NCI-H2227 (cell line): ENCODE data around the gene HEXD.
"Not testable (repeated sequence)": the region's sequence is repeated elsewhere in the genome, so short reads cannot be mapped to it uniquely, and the experiment has no call there.

ENCODE experiments used
- DNase-seq: peaks from one replicate; lab custom pipeline; 2025; ENCODE audit not compliant: unreplicated experiment; lab: John Stamatoyannopoulos, UW

Gene HEXD

DNA sequence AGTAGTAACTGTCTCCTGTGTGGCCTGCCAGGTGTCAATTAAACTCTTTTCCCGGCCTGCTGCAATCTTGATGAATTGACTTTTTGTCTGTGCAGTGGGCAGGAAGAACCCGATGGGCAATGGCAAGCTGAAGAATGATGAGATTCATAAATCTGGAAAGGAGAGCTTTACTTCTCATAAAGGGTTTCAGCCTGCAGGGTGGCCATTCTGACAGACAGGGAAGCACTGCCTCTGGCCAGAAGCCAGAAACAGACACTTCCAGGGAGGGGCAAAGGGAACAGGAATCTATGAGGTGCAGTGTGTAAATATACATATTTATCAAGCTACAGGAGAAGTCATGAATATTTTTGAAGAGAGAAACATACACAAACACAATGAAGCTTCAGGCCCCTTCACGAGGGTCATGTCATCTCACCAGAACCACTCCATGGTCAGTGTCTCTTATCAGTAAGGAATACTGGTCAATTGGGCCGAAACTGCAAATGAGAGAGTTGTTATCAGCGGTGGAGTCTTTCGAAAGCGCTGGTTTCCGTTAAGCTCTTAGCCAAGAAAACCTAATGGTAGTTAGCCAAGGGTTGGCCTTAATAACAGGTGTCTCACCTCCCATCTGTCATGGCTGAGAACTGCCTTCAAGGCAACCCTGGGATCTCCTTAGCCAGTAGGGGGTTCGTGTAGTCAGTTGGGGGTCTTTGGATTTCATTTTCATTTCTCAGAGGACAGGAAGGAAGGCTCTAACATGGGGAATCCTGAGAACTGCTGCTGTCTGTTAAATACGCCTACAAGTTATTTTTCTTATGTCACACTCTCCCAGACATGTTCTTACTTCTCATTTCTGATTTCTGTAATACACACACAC lies 39.2 kb downstream of the HEXD start:
- DNase-seq, result peak; percentile 29

DNA sequence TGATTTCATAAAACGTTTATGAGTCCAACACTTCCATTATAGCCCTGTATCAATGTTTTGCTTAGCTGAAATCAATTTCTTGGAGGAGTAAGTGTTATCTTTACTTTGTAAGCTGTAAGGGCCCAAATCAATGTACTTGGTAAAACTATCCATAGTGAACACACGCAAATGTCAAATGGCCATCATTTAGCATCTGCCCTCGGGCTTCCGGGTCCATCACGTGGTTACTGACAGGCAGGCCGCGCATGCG lies 39.7 kb downstream of the HEXD start:
- DNase-seq, result no peak

DNA sequence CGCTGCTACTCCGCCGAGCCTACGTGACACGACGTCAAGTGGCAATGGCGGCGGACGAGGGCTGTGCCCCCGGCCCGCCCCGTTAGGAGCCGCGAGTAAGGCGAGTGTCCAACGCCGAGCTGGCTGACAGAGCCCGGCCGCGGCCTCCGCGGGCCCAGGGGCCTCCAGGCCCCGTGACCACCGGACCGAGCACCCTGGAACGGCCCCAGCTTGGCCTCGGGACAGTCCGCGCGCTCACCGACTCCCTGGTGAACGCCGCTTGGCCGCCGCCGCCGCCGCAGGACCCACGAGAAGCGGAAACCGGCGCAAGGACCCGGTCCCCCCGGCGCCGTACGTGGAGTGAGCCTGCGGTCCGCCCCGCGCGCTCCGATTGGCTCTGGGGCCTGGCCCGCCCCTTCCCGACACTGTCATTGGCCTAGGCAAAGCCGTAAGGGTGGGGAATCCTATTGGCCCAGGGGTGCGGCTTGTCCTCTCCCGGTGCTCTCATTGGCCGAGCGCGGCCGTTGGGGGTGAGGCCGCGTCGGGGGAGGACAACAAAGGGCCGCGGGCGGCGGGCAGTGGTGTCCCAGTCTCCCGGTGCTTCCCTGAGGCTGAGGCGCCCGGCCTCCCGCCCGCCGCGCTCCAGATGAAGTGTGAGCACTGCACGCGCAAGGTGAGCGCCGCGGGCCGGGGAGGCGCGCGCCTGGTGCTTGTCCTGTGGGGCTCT lies 40.2 kb downstream of the HEXD start, which contains the start of gene NARF:
Gene NARF (plus strand): TSS at position 563 of the 706 bp plus-strand sequence. CDS start 63 bp downstream, at position 626.
- peak; percentile 99 for DNase-seq

DNA sequence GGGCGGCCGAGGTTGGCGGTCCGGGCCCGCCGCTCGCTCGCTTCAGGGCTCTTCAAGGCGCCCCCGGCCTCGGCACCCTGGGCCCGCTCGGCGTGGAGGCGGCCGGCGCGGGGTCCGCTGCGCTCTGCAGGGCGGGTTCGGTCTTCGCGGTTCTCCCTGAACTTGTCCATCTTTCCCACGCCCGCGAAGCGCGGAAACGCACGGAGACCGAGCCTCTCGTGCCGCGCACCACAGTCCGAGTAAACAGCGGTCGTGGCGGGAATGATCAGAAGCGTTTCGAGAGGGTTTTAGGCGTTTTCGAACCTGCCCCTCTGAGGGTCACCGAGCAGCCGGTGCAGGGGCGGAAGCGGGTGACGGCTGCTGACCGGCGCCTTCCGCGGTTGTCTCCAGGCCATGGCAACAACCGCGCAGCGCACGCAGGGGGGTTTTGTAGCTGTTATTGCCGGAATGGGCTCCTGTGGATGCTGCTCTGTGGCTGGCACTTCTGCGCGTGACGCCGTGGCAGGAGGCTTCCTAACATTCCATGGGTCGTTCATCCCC lies 40.8 kb downstream of the HEXD start:
- peak; percentile 61 for DNase-seq

DNA sequence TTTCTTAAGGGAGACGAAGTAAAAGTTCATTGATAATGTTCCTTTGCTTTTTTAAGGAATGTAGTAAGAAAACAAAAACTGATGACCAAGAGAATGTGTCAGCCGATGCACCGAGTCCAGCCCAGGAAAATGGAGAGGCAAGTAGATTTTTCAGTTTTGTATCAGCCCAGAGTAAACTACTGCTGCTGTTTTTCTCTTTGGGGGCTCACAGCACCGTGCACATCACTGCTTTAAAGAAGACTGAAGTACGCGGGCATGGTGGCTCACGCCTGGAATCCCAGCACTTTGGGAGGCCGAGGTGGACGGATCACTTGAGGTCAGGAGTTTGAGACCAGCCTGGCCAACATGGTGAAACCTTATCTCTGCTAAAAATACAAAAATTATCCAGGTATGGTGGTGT lies 41.8 kb downstream of the HEXD start:
- not testable (repeated sequence) for DNase-seq

DNA sequence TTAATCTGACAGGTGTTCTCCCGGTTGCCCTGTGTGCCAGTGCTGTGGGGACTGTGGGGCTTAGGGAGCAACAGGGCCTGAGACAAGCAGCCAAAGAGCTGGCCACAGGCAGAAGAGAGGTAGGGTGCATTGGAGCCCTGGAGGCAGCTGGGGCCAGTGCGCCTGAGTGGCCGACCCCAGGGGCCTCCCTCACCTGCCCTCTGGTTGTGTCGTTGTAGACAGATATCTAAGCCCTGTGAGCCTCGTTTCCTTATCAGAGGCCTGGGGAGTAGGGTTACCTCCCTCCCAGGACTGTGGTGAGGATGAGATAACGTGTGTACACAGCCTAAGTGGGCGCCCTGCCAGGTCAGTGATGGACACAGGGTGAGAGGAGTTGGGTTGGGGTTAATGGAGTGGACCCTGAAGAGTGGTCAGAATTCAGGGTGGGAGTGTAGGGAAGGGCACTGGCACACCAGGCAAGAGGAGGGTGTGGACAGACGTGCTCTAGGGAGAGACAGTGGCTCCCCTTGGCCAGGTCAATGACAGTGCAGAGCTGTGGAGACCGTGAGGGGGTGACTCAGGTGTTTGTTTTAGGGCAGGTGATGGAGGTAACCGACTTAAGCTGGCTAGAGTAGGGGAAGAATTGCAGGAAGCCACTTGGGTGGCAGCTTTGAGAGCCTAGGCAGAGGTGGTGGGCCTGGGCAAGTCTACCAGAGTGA lies 43.8 kb downstream of the HEXD start:
- DNase-seq, result no peak

DNA sequence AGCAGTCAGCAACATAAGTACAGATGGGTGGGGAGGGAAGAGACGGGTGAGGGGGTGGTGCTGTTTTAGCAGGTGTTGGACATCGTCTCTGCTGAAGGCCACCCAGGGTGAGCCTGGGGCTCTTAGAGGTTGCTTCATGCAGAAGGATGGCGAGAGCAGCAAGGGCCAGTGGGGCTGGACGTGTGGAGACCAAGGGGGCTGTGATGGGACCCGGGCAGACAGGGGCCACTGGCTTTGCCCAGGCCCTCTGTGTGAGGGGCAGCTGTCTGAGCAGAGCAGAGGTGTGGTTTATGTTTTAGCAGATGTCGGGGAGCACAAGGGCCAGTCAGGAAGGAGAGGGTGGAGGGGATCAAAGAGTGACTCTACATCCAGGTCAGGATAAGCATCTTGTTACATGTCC lies 45.2 kb downstream of the HEXD start:
- DNase-seq, result no peak

DNA sequence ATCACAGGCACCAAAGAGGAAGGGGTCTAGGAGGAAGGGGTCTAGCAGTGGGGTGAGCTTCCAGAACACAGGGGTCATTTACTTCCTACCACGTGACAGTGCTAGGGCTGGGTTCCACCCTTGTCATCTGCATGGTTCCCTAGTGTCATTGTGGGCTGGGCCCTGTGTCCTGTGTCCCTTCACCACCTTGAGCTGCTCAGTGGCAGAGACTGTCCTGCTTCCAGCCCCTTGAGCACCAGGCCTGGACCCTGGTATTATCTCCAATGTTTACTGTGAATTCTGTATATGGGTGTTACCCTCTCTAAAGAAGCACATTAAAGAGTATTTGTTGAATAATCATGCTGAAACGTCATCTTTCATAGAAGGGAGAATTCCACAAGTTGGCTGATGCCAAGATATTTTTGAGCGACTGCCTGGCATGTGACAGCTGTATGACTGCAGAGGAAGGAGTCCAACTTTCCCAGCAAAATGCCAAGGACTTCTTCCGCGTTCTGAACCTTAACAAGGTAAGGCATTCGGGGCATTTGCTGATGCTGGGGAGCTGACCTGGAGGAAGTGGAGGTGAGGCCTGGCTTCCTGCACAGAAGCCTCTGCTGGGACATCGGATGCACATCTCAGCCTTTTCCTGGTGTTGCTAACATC lies 45.9 kb downstream of the HEXD start:
- no peak for DNase-seq

DNA sequence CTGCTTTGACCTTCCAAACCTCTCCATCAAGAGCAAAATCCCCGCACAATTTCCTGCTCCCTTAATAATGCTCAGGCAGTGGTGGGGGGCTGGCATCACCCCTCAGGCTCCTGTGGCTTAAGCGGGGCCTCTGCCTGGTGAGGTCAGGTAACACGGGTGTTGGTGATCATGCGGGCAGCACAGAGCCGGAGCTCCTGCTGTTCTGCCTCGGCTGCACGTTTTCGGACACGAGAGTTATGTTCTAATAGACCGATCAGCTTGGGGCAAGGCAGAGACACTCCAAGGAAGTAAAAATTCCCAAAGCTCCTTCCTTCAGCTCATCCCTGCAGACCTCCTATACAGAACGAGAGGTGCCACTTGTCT lies 46.4 kb downstream of the HEXD start:
- DNase-seq, result no peak

DNA sequence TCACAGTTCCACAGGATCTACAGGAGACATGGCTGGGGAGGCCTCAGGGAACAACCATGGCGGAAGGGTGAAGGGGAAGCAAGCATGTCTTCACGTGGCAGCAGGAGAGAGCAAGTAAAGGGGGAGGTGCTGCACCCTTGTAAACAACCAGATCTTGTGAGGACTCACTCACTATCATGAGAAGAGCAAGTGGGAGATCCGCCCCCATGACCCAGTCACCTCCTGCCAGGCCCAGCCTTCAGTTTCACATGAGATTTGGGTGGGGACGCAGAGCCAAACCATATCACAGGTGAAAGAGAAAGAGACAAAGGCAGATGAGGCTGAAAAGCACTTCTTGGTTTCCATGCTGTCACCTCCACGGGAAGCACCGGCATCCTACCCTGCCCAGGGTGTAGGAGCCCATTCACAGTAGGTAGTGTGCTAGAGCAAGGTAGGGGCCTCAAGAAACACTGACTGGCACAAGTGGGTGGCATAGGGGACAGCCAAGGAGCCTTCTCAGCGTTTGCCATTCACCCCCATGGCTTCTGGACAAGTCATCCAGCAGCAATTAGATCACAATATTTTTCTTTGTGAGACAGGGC lies 47.0 kb downstream of the HEXD start:
- DNase-seq, result no peak

DNA sequence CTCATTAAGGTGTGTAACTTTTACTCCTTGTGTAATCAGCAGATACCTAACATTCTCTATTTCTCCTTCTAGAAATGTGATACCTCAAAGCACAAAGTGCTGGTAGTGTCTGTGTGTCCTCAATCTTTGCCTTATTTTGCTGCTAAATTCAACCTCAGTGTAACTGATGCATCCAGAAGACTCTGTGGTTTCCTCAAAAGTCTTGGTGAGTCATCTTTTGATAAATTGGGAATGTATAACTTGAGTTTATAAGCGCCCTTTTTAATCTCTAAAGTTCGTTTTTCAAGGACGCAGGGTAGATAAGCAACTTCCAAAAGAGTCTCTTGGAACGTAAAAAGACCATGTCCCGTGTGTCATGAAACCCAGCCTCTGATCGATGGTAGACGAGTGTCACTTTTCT lies 50.5 kb downstream of the HEXD start:
- no peak for DNase-seq

DNA sequence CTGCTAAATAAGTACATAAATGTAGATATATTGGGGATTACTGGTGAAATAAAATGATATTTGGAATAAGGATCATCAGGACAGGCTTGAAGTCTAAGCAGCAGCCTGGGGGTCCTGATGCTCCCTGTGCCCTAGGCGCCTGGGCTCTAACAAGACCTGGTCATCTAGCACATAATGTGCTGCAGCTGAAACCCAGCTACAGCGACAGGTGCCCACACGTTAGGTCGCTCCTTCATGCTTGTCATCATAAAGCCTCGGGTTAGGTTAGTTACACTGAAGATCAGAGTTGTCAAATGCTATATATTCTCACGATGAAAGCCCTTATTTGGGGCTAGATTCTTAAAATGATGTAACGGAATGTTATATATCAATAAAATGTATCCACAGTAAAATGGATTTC lies 51.9 kb downstream of the HEXD start:
- DNase-seq, result no peak

DNA sequence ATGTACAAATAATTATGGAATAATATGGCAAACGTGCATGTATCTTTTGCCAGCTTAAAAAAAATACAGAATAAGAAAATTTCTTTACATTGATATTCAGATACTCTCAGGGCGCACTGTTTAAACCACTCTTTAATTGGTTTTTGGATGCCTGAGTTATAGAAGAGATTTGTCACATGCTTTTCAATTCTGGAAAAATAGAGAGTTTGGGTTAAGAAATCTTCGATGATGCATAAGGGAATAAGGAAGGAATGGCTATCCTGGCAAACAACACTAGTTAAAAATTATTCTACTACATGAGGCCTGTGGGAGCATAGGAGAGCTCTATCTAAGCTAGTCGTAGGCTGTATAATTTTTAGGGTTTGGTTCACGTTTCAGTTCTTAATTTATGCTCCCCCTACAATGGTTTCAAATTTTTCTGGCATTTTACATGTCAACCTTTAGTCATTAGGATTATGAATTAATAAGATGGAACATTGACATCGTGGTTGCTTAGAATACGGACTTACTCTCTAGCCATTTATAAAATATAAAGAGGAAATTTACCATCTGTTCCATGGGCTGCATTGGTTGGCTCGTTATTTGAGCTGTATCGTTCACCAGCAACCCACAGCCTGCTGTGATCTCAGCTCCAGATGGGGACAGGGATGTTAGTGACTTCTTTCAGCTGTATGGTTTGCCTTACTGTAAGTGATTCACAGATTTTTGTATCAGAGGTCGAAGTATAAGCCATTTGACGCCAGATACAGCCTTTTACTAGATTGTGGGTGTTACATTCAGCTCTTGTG lies 56.3 kb downstream of the HEXD start:
- DNase-seq, result no peak

DNA sequence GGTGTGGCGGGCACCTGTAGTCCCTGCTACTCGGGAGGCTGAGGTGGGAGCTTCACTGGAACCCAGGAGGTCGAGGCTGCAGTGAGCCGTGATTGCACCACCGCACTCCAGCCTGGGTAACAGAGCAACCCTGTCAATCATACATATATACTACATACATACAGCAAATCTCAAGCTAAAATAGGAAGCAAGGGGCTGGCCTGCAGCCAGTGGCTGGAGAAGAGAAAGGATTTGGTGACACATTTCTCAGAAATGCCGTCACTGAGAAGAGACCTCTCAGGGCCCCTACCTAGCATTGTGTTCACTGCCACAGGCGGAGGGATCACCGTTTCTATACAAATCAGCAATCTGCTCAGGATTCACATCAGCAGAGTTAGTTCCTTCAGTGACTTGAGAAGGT lies 57.3 kb downstream of the HEXD start:
- DNase-seq, result no peak

DNA sequence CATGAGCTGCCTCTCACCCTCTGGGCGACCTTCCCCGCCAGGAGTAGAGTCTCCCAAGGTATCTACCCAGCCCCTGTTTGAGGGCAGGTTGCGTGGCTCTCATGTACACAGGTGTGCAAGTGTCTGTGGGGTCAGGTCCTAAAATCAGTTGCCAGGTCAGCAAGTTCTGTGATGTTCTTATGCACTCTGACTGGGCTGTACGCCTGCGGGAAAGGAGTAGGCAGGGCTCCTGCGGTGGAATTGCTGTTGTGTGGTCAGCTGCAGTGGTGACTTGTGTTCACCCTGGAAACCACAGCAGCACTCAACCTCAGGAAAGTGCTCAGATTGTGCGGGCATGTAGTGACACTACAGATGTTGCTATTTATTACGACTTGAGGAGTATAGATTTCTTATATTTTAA lies 59.8 kb downstream of the HEXD start:
- DNase-seq, result no peak

DNA sequence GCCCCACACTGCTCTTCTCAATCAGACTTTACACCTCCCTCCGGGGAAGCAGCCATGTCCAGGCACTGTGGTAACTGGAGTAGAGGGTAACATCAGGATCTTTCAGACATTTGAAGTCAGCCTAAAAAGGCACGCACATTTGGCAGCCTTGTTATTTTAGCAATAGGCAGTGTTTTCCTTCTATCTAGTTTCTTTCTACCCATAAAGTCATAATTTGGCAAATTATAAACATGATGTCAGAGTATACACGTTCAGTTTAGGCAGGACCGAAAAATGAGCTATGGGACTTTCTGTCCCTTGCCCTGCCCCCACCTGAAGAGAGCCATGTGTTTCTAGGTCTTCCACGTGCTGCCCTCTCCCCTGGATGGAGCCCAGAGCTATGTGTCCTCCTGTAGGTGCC lies 61.5 kb downstream of the HEXD start:
- DNase-seq, result no peak

DNA sequence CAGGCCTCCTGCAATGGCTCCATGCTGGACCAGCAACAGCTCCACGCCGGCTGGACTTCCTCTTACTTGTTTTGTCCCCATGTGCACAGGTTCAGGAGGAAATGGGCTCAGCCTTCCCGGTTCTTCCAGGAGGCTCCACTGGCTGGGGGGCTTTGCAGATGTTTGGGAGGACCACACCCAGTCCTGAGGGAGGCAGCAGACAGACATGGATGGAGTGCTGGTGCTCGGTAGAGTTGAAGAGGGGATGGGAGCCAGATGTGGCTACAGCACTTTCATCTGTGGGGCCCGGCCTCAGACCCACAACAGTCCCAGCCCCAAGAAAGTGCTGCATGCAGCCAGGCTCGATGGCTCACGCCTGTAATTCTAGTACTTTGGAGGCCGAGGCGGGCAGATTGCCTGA lies 62.2 kb downstream of the HEXD start:
- DNase-seq, result no peak

DNA sequence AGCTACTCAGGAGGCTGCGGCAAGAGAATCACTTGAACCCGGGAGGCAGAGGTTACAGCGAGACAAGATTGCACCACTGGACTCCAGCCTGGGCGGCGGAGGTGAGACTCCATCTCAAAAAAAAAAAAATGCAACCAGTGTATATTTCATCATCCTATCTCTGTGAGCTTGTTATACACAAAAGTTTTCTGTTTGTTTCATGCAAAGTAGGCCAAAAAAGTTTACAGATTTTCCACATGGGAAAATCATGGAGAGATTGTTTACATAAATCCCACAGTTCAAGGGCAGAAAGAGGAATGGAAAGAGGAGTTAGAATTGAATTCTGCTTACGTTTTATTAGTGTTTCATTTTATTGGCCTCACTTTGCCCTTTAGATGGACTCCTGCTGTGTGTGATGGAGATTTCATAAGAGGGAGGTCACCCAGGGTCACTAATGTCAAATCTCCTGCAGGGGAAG lies 65.1 kb downstream of the HEXD start:
- no peak for DNase-seq

DNA sequence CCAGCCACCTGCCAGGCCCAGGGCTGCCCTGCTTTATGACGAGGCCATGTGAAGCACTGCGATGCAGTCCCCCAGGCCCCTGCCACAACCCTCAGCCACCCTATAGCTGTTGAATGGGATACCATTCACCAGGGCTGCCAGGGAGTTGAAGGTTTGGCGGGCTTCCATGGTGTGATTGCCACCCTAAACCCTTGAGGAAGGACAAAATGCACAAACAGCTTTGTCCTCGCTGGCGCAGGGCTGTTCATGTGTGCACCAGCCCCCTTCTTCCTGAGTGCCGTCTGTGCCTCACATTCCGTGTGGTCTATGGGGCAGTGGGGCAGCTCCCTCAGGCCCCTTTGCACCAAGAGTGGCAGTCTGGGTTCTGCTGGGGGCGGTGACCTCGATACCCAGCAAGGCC lies 65.7 kb downstream of the HEXD start:
- no peak for DNase-seq
